H1 (cell line): ENCODE data around the gene NDUFS3. TPM values are rescaled to one million over a fixed set of nuclear protein-coding genes. Genes with fewer than 3 reads are reported as not detected.

Experiments
- CTCF ChIA-PET: fragments of 300-600 bp; sonication (Branson Sonifier 250); formaldehyde crosslinking; loops from one replicate; lab custom pipeline; 2021; ENCODE audit not compliant: partially characterized antibody; lab: Charles Lee
- POLR2A ChIA-PET: fragments of 300-600 bp; sonication (Branson Sonifier 250); formaldehyde crosslinking; loops from one replicate; lab custom pipeline; 2021; ENCODE audit warnings: inconsistent platforms; ENCODE audit not compliant: partially characterized antibody; lab: Charles Lee
- DNase-seq, 2 experiments: peaks; one replicate each; pipeline versions ENCODE4 v3.0.0 to v3.0.0-alpha.2; 2010 to 2022; ENCODE audit warnings: low spot score in 2 of 2, low read depth in 1 of 2, mixed read lengths in 1 of 2
- FAIRE-seq: peaks from 2 replicates; lab custom pipeline; 2011; peaks lifted over from hg19 to GRCh38; lab: Jason Lieb, UNC
- H2AFZ ChIP-seq: 2 replicates; pipeline ENCODE4 v1.8.1; 2012; ENCODE audit warnings: low read length, inconsistent platforms
- H2AK5ac ChIP-seq: 2 replicates; pipeline ENCODE4 v1.6.1; 2013; ENCODE audit warnings: low read depth, low read length
- H2BK120ac ChIP-seq: replicated peaks from 2 replicates; pipeline ENCODE3; 2013; ENCODE audit warnings: low read depth, low read length, inconsistent platforms
- H2BK12ac ChIP-seq: 2 replicates; pipeline ENCODE4 v1.6.1; 2013; ENCODE audit warnings: low read depth, low read length
- H2BK15ac ChIP-seq: 2 replicates; pipeline ENCODE4 v1.6.1; 2013; ENCODE audit warnings: low read length
- H2BK20ac ChIP-seq: 2 replicates; pipeline ENCODE4 v1.6.1; 2013; ENCODE audit warnings: low read length
- H2BK5ac ChIP-seq: 2 replicates; pipeline ENCODE4 v1.6.1; 2013; ENCODE audit warnings: low read depth, low read length
- H3K14ac ChIP-seq: 2 replicates; pipeline ENCODE4 v1.6.1; 2013; ENCODE audit warnings: inconsistent platforms; ENCODE audit not compliant: insufficient read length
- H3K18ac ChIP-seq: 2 replicates; pipeline ENCODE4 v1.6.1; 2013; ENCODE audit warnings: low read length; ENCODE audit errors: extremely low read depth
- H3K23ac ChIP-seq: 2 replicates; pipeline ENCODE4 v1.6.1; 2013; ENCODE audit warnings: inconsistent platforms; ENCODE audit not compliant: insufficient read length
- H3K23me2 ChIP-seq: 2 replicates; pipeline ENCODE4 v1.6.1; 2013; ENCODE audit warnings: low read depth, low read length
- H3K27ac ChIP-seq: 2 replicates; pipeline ENCODE4 v1.6.1; 2011; ENCODE audit warnings: low read depth, low read length, inconsistent platforms
- H3K27me3 ChIP-seq, 4 experiments: replicated peaks in 1 of 4; 1 replicate in 1 of 4; 2 replicates in 3 of 4; pipeline versions ENCODE4 v1.6.1 to v1.8.1; 2011 to 2013; ENCODE audit warnings: low read length in 3 of 4, mild to moderate bottlenecking in 3 of 4, inconsistent platforms in 2 of 4, mixed read lengths in 2 of 4, moderate library complexity in 1 of 4; ENCODE audit not compliant: control insufficient read depth in 3 of 4, insufficient read depth in 3 of 4; ENCODE audit errors: extremely low read depth in 1 of 4
- H3K36me3 ChIP-seq, 4 experiments: 2 replicates each; pipeline versions ENCODE4 v1.6.1 to v1.8.1; 2011 to 2013; ENCODE audit warnings: mild to moderate bottlenecking in 4 of 4, low read length in 3 of 4, moderate library complexity in 2 of 4, control low read depth in 1 of 4, inconsistent platforms in 1 of 4; ENCODE audit not compliant: insufficient read depth in 4 of 4, control insufficient read depth in 2 of 4
- H3K4ac ChIP-seq: replicated peaks from 2 replicates; pipeline ENCODE3; 2013; ENCODE audit warnings: low read length, low read depth, mixed read lengths, inconsistent platforms; ENCODE audit not compliant: insufficient read length
- H3K4me1 ChIP-seq, 4 experiments: replicated peaks in 1 of 4; 1 replicate in 1 of 4; 2 replicates in 3 of 4; pipeline versions ENCODE4 v1.6.1 to v1.8.1; 2011 to 2013; ENCODE audit warnings: low read length in 3 of 4, inconsistent platforms in 2 of 4, mixed read lengths in 1 of 4; ENCODE audit not compliant: insufficient read depth in 4 of 4, control insufficient read depth in 3 of 4
- H3K4me2 ChIP-seq, 2 experiments: 2 replicates each; pipeline versions ENCODE4 v1.6.1 to v1.8.1; 2011 to 2013; ENCODE audit warnings: low read depth in 2 of 2, low read length in 2 of 2, control low read depth in 1 of 2, inconsistent platforms in 1 of 2, mild to moderate bottlenecking in 1 of 2; ENCODE audit not compliant: insufficient read depth in 1 of 2
- H3K4me3 ChIP-seq, 4 experiments: fragments of 200-600, 300-600 bp in 1 of 4; sonication (generic), shearing (Covaris generic), sonication (Bioruptor Twin) in 1 of 4; 2 replicates each; pipeline versions ENCODE4 v1.5.1 to v1.8.1; 2011 to 2016; ENCODE audit warnings: low read length in 4 of 4, low read depth in 3 of 4, control low read depth in 2 of 4, inconsistent platforms in 2 of 4, mild to moderate bottlenecking in 2 of 4, mixed read lengths in 1 of 4, moderate library complexity in 1 of 4; ENCODE audit not compliant: insufficient read depth in 2 of 4; ENCODE audit errors: extremely low read depth in 1 of 4
- H3K56ac ChIP-seq: replicated peaks from 2 replicates; pipeline ENCODE3; 2013; ENCODE audit warnings: low read depth, mild to moderate bottlenecking, mixed read lengths, low read length, inconsistent platforms; ENCODE audit not compliant: insufficient read length
- H3K79me1 ChIP-seq: 2 replicates; pipeline ENCODE4 v1.6.1; 2013; ENCODE audit warnings: low read depth, low read length, control low read depth
- H3K79me2 ChIP-seq, 2 experiments: 2 replicates each; pipeline versions ENCODE4 v1.6.1 to v1.8.1; 2012 to 2013; ENCODE audit warnings: low read length in 2 of 2, mild to moderate bottlenecking in 2 of 2, inconsistent platforms in 1 of 2; ENCODE audit not compliant: insufficient read depth in 2 of 2, control insufficient read depth in 1 of 2
- H3K9ac ChIP-seq, 4 experiments: replicated peaks in 1 of 4; 1 replicate in 1 of 4; 2 replicates in 3 of 4; pipeline versions ENCODE4 v1.6.1 to v1.8.1; 2011 to 2013; ENCODE audit warnings: low read depth in 3 of 4, low read length in 3 of 4, control low read depth in 2 of 4, mild to moderate bottlenecking in 2 of 4, moderate library complexity in 2 of 4, inconsistent platforms in 1 of 4; ENCODE audit errors: extremely low read depth in 1 of 4
- H3K9me3 ChIP-seq, 2 experiments: 2 replicates each; pipeline versions ENCODE4 v1.6.1 to v1.8.1; 2012 to 2013; ENCODE audit warnings: mild to moderate bottlenecking in 2 of 2, moderate library complexity in 2 of 2, control low read depth in 1 of 2, inconsistent platforms in 1 of 2, low read depth in 1 of 2, low read length in 1 of 2, mixed read lengths in 1 of 2; ENCODE audit not compliant: insufficient read depth in 2 of 2
- H4K20me1 ChIP-seq, 2 experiments: replicated peaks in 1 of 2; 2 replicates each; pipeline versions ENCODE3 to v1.8.1; 2011 to 2013; ENCODE audit warnings: inconsistent platforms in 2 of 2, low read length in 2 of 2, mild to moderate bottlenecking in 1 of 2; ENCODE audit not compliant: insufficient read depth in 2 of 2, control insufficient read depth in 1 of 2
- H4K5ac ChIP-seq: 2 replicates; pipeline ENCODE4 v1.6.1; 2013; ENCODE audit warnings: low read length, low read depth, mixed read lengths, inconsistent platforms; ENCODE audit not compliant: insufficient read length
- H4K8ac ChIP-seq: 2 replicates; pipeline ENCODE4 v1.8.0; 2013; ENCODE audit warnings: mild to moderate bottlenecking, moderate library complexity, low read length, inconsistent platforms; ENCODE audit not compliant: insufficient read depth; ENCODE audit errors: extremely low read depth
- H4K91ac ChIP-seq: replicated peaks from 2 replicates; pipeline ENCODE3; 2013; ENCODE audit warnings: low read length, mixed read lengths, inconsistent platforms; ENCODE audit not compliant: insufficient read length
- HDAC6 ChIP-seq: IDR thresholded peaks from one replicate; pipeline ENCODE4 v1.7.1; 2012; ENCODE audit warnings: low read depth, mild to moderate bottlenecking, inconsistent platforms, low read length, moderate library complexity
- POLR2AphosphoS5 ChIP-seq: IDR thresholded peaks from 2 replicates; pipeline ENCODE4 v1.6.1; 2011; ENCODE audit warnings: low read depth, low read length
- WGBS, 2 experiments: shearing (Covaris generic) in 1 of 2; methylation state at CpG; one replicate each; pipeline versions ENCODE4 v1.1.6 to v1.1.7; 2013 to 2015; ENCODE audit warnings: low lambda C conversion rate in 2 of 2, mixed read lengths in 2 of 2, inconsistent platforms in 1 of 2, low coverage in 1 of 2, missing lambda C conversion rate in 1 of 2; ENCODE audit not compliant: insufficient replicate concordance in 2 of 2, insufficient coverage in 1 of 2, insufficient read length in 1 of 2; ENCODE audit errors: extremely low coverage in 1 of 2, missing lambda C conversion rate in 1 of 2; 5-methylcytosine and 5-hydroxymethylcytosine counted together
- polyA plus RNA-seq, 7 experiments: library from polyadenylated mRNA; depleted of rRNA in 3 of 7; stranded (reverse) in 5 of 7; unstranded in 2 of 7; fragments of >200 nt in 5 of 7; fragments of 200-250 nt in 2 of 7; gene quantifications; 1 replicate in 5 of 7; 2 replicates in 1 of 7; 4 replicates in 1 of 7; pipeline versions ENCODE4 v1.2.1 to v1.2.3, GENCODE V29; 2011 to 2013; ENCODE audit warnings: missing spikeins in 2 of 7, mixed read lengths in 2 of 7
- total RNA-seq: library from RNA; stranded (reverse); fragmentation: NEBNext Ultra II Directional; extraction: Animal tissue kit (Norgen Biotek cat#: 25700); gene quantifications from 2 replicates; pipeline ENCODE4 v1.2.1, GENCODE V29; 2021

The NDUFS3 gene
- total and polyA plus RNA-seq, 2 of the 8 experiments (the other 6 are each of a cell fraction or from before 2014, with no cell fraction given) = 135 to 241 TPM

DNA sequence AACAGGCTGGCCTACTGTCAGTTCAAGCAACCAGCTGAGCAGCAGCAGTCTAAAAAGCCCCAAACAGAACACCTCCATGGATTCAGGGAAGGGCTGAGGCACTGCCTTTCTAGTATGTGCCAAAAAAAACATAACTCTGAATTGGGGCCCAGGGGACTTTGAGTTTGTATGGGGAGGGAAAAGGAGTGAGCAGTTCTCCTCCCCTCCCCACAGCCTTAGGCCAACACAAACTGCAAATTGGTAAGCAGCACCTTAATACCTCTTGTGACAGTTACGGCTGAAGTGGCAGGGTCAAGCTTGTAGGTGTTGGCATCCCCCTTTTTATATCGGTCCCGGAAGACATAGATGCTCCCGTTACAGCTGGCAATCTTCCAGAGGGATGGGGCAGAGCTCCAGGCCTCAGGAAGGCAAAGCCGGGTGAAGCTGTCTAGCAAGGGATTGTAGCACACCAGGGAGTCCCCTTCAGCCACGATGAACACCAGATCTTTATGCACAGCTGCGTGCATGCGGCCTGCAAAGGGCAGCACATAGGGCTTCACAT lies 6.1 kb upstream of the NDUFS3 start:
- Histone ChIP-seq H3K36me3 (peaks cover 11 to 46% (median 24%) of the 10 kb centered on the region in 4 experiments), H2AFZ (no peak overlapping the region), H3K79me1 (peaks cover 8% of the 10 kb centered on the region; the same call in 1 of the 2 replicates), H3K56ac (no peak overlapping the region), H4K20me1 (peaks cover 0 to 8% of the 10 kb centered on the region in 2 experiments), H4K5ac (no peak overlapping the region), H2BK12ac (no peak overlapping the region), H4K8ac (no peak overlapping the region), H2BK120ac (no peak overlapping the region), H3K27me3 (no peaks in the 10 kb centered on the region), H2AK5ac (no peak overlapping the region), H3K9ac (no peak overlapping the region), H3K27ac (no peak overlapping the region), H2BK20ac (no peak overlapping the region), H3K23me2 (no peaks in the 10 kb centered on the region), H3K18ac (no peak overlapping the region), H4K91ac (no peak overlapping the region), H2BK15ac (no peak overlapping the region), H3K4me2 (no peak overlapping the region), H3K9me3 (no peaks in the 10 kb centered on the region), H2BK5ac (no peak overlapping the region), H3K4me1 (peaks cover 0 to 2% (median under 1%) of the 10 kb centered on the region in 4 experiments; a peak in 2 of 7 replicates), H3K14ac (no peak overlapping the region), H3K23ac (no peak overlapping the region), H3K4ac (no peak overlapping the region), H3K4me3 (no peak overlapping the region), H3K79me2 (peaks cover 0 to 15% of the 10 kb centered on the region in 2 experiments; a peak in 2 of 4 replicates)
- TF ChIP-seq HDAC6 (no peak), POLR2AphosphoS5 (0 out of 2 replicates have a peak, but pooled peaks have one; percentile 4)
- ChIA-PET CTCF (interaction anchor here (2.0 kb wide), 1 partner anchor 45 kb away, joined by 5 read pairs; no protein-coding TSS in a partner anchor), POLR2A (interaction anchor here (0.7 to 4.2 kb wide), 9 partner anchors 9 to 155 kb away, joined by 3 to 25 read pairs (median 5); partner anchors contain the start of genes C1QTNF4, CELF1 and FAM180B)
- FAIRE-seq (no peak), DNase-seq (no peak)
- WGBS, 2 experiments = 88% methylated on average over 8 of the region's 8 CpGs; no CpG with 5 or more reads in 1 of the 2 experiments
